ENCODE data around the gene SLC1A4. TPM values are rescaled to one million over a fixed set of nuclear protein-coding genes. Genes with fewer than 3 reads are reported as not detected.

SLC1A4 gene
- total RNA-seq, 4 donors from 2014 or later: 6.9 to 36.6 (median 12.7) TPM

GRCh38 chr2:65020943-65021528, 31.8 kb downstream of the SLC1A4 start:
- Histone ChIP-seq H3K4me3 (no peak overlapping the region), H3K36me3 (no peaks in the 10 kb centered on the region), H3K27ac (no peak overlapping the region), H3K4me1 (no peaks in the 10 kb centered on the region), H3K27me3 (no peaks in the 10 kb centered on the region), H3K9me3 (no peaks in the 10 kb centered on the region)
- DNase-seq: no peak
- TF ChIP-seq POLR2A (IDR thresholded peaks at IDR 0.05) (no peak), CTCF (IDR thresholded peaks at IDR 0.05) (no peak)
- intact Hi-C loops (cut with DNase I; ENCODE audit: low total_unique reads): no loop called here

- H3K36me3 ChIP-seq: no peaks in the 10 kb centered on the region
- H3K4me1 ChIP-seq: no peaks in the 10 kb centered on the region
- TF ChIP-seq POLR2A (IDR thresholded peaks at IDR 0.05): no peak
- TF ChIP-seq CTCF (IDR thresholded peaks at IDR 0.05): no peak
- H3K4me3 ChIP-seq: no peak overlapping the region
- H3K9me3 ChIP-seq: no peaks in the 10 kb centered on the region
- H3K27me3 ChIP-seq: no peaks in the 10 kb centered on the region
- H3K27ac ChIP-seq: no peak overlapping the region
- no peak for DNase-seq
- intact Hi-C loops (cut with DNase I; ENCODE audit: low total_unique reads): no loop called here
These were observed 32.5 kb downstream of the SLC1A4 start for GRCh38 chr2:65021709-65022108.

- TF ChIP-seq POLR2A (IDR thresholded peaks at IDR 0.05) (no peak), CTCF (IDR thresholded peaks at IDR 0.05) (no peak)
- no peaks in the 10 kb centered on the region for H3K9me3 ChIP-seq
- H3K27me3 ChIP-seq: no peaks in the 10 kb centered on the region
- intact Hi-C loops (cut with DNase I; ENCODE audit: low total_unique reads): no loop called here
- no peak for DNase-seq
- H3K27ac ChIP-seq: no peak overlapping the region
- no peaks in the 10 kb centered on the region for H3K36me3 ChIP-seq
- no peaks in the 10 kb centered on the region for H3K4me1 ChIP-seq
- no peak overlapping the region for H3K4me3 ChIP-seq
These were observed 33.0 kb downstream of the SLC1A4 start for GRCh38 chr2:65022189-65022588.

GRCh38 chr2:65023742-65024141, 34.5 kb downstream of the SLC1A4 start:
- no peaks in the 10 kb centered on the region for H3K4me1 ChIP-seq
- H3K36me3 ChIP-seq: no peaks in the 10 kb centered on the region
- no peak for DNase-seq
- H3K27me3 ChIP-seq: no peaks in the 10 kb centered on the region
- intact Hi-C loops (cut with DNase I; ENCODE audit: low total_unique reads): no loop called here
- H3K9me3 ChIP-seq: no peaks in the 10 kb centered on the region
- no peak overlapping the region for H3K4me3 ChIP-seq
- H3K27ac ChIP-seq: no peak overlapping the region
- TF ChIP-seq CTCF (IDR thresholded peaks at IDR 0.05) (no peak), POLR2A (IDR thresholded peaks at IDR 0.05) (no peak)

GRCh38 chr2:65024149-65024829, 35.1 kb downstream of the SLC1A4 start:
- H3K27ac ChIP-seq: no peak overlapping the region
- H3K9me3 ChIP-seq: no peaks in the 10 kb centered on the region
- no peak for TF ChIP-seq POLR2A (IDR thresholded peaks at IDR 0.05)
- TF ChIP-seq CTCF (IDR thresholded peaks at IDR 0.05): no peak
- H3K4me3 ChIP-seq: no peak overlapping the region
- H3K36me3 ChIP-seq: no peaks in the 10 kb centered on the region
- no peaks in the 10 kb centered on the region for H3K27me3 ChIP-seq
- intact Hi-C loops (cut with DNase I; ENCODE audit: low total_unique reads): no loop called here
- no peak for DNase-seq
- no peaks in the 10 kb centered on the region for H3K4me1 ChIP-seq

Measured in uterus (tissue), 4 donors.